ENCODE data around the gene LRRC8D. TPM values are rescaled to one million over a fixed set of nuclear protein-coding genes. Genes with fewer than 3 reads are reported as not detected.

The LRRC8D gene
- total RNA-seq, 2 donors from 2014 or later, result 8.5 to 49.6 TPM

DNA sequence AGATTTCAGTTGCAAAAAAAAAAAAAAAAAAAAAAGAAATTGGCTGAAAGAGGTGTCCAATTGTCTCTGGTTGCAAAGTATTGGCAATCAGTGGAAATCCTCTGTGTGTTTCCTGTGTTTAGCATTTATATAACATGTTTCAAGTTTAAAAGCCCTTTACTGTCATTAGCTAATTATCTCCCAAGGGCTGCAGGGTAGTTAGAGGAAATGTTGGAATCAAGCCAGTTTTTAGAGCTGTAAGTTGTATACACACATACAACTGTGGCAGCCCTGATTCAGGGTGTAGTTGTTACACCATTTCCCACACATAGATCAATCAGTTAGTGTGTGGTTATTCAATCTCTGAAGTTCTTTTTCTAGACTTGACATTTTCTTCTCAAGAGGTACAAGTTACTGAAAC lies 165.2 kb downstream of the LRRC8D start:
- DNase-seq (ENCODE audit: low spot score), result no peak
- Histone ChIP-seq H3K4me3 (no peak overlapping the region), H3K27me3 (replicated peaks; ENCODE audit: insufficient read depth) (no peaks in the 10 kb centered on the region), H3K36me3 (no peaks in the 10 kb centered on the region), H3K9me3 (no peaks in the 10 kb centered on the region), H3K4me1 (replicated peaks) (no peaks in the 10 kb centered on the region), H3K27ac (no peak overlapping the region)
- intact Hi-C loops (cut with DNase I), result loop anchor here (2.0 to 5.0 kb wide), 2 partner anchors 144 to 181 kb away; no protein-coding TSS in a partner anchor
- TF ChIP-seq, protein P1, sequence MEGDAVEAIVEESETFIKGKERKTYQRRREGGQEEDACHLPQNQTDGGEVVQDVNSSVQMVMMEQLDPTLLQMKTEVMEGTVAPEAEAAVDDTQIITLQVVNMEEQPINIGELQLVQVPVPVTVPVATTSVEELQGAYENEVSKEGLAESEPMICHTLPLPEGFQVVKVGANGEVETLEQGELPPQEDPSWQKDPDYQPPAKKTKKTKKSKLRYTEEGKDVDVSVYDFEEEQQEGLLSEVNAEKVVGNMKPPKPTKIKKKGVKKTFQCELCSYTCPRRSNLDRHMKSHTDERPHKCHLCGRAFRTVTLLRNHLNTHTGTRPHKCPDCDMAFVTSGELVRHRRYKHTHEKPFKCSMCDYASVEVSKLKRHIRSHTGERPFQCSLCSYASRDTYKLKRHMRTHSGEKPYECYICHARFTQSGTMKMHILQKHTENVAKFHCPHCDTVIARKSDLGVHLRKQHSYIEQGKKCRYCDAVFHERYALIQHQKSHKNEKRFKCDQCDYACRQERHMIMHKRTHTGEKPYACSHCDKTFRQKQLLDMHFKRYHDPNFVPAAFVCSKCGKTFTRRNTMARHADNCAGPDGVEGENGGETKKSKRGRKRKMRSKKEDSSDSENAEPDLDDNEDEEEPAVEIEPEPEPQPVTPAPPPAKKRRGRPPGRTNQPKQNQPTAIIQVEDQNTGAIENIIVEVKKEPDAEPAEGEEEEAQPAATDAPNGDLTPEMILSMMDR (IDR thresholded peaks at IDR 0.05), result no peak
- TF ChIP-seq POLR2AphosphoS5 (IDR thresholded peaks at IDR 0.05) (no peak), POLR2A (IDR thresholded peaks at IDR 0.05) (no peak)

Other genes starting within 250 kb of the LRRC8D start
- gene LRRC8C, start 187.9 kb upstream of the LRRC8D start, total RNA-seq, result 10 to 100 TPM in 1 of 2 donors, 1 to 10 TPM in 1; 2.0 to 12.4 TPM
- gene ZNF326, start 174.1 kb downstream of the LRRC8D start, total RNA-seq, result 10 to 100 TPM; 10.6 to 16.5 TPM